ENCODE results near the gene TMPRSS11A. TPM values are rescaled to one million over a fixed set of nuclear protein-coding genes. Genes with fewer than 3 reads are reported as not detected.

The TMPRSS11A gene
- polyA plus RNA-seq, 1 donor (not counting 4 experiments of a cell fraction or from before 2014, with no cell fraction given): 0.03 TPM

GRCh38 chr4:67954890-67955289 lies 8.4 kb downstream of the TMPRSS11A start:
- DNase-seq (ENCODE audit: low read depth, low spot score) (no peak), FAIRE-seq (no peak)
- Histone ChIP-seq H3K4me3 (ENCODE audit: control insufficient read depth in 2 of 3, extremely low read depth in 1 of 3, insufficient read depth in 2 of 3, low read depth in 1 of 3, low read length in 3 of 3) (no peak overlapping the region), H3K79me2 (ENCODE audit: control insufficient read depth, insufficient read depth, low read length) (no peaks in the 10 kb centered on the region), H3K36me3 (ENCODE audit: control insufficient read depth in 2 of 2, extremely low read depth in 1 of 2, insufficient read depth in 2 of 2, low read length in 2 of 2) (no peaks in the 10 kb centered on the region), H3K9me3 (ENCODE audit: control insufficient read depth, low read depth, low read length) (no peaks in the 10 kb centered on the region), H3K9ac (ENCODE audit: control insufficient read depth, extremely low read depth, insufficient read depth, low read length) (no peak overlapping the region), H3K27ac (ENCODE audit: control insufficient read depth, insufficient read depth, low read length) (no peak overlapping the region), H3K4me2 (ENCODE audit: control insufficient read depth, extremely low read depth, insufficient read depth, low read depth, low read length) (no peak overlapping the region), H3K4me1 (ENCODE audit: control insufficient read depth, extremely low read depth, insufficient read depth, low read length) (no peaks in the 10 kb centered on the region), H3K9me1 (ENCODE audit: control insufficient read depth, extremely low read depth, insufficient read depth, low read length) (no peaks in the 10 kb centered on the region), H4K20me1 (ENCODE audit: control insufficient read depth, extremely low read depth, insufficient read depth, low read length) (no peaks in the 10 kb centered on the region), H3K27me3 (ENCODE audit: control insufficient read depth, extremely low read depth, insufficient read depth, low read length) (no peaks in the 10 kb centered on the region), H2AFZ (ENCODE audit: control insufficient read depth, low read length) (no peak overlapping the region)
- no peak for TF ChIP-seq EZH2 (IDR thresholded peaks at IDR 0.05; ENCODE audit: low read length)
- TF ChIP-seq CTCF (optimal IDR thresholded peaks at IDR 0.05 in 1 of 3, IDR thresholded peaks at IDR 0.05 in 1 of 3, conservative IDR thresholded peaks at IDR 0.05 in 1 of 3; ENCODE audit: extremely low read depth in 1 of 3, insufficient read depth in 2 of 3, low read length in 3 of 3): no peak
- dilution Hi-C loops (cut with MboI; ENCODE audit: extremely low pct_ligation_motif_present, low sequenced_read_pairs): no loop called here

- Histone ChIP-seq H3K27me3 (ENCODE audit: control insufficient read depth, extremely low read depth, insufficient read depth, low read length) (no peaks in the 10 kb centered on the region), H3K79me2 (ENCODE audit: control insufficient read depth, insufficient read depth, low read length) (no peaks in the 10 kb centered on the region), H3K9ac (ENCODE audit: control insufficient read depth, extremely low read depth, insufficient read depth, low read length) (no peak overlapping the region), H3K4me3 (ENCODE audit: control insufficient read depth in 2 of 3, extremely low read depth in 1 of 3, insufficient read depth in 2 of 3, low read depth in 1 of 3, low read length in 3 of 3) (no peak overlapping the region), H3K9me1 (ENCODE audit: control insufficient read depth, extremely low read depth, insufficient read depth, low read length) (no peaks in the 10 kb centered on the region), H3K4me2 (ENCODE audit: control insufficient read depth, extremely low read depth, insufficient read depth, low read depth, low read length) (no peak overlapping the region), H2AFZ (ENCODE audit: control insufficient read depth, low read length) (no peak overlapping the region), H3K36me3 (ENCODE audit: control insufficient read depth in 2 of 2, extremely low read depth in 1 of 2, insufficient read depth in 2 of 2, low read length in 2 of 2) (no peaks in the 10 kb centered on the region), H3K4me1 (ENCODE audit: control insufficient read depth, extremely low read depth, insufficient read depth, low read length) (peaks cover 2% of the 10 kb centered on the region), H3K9me3 (ENCODE audit: control insufficient read depth, low read depth, low read length) (no peaks in the 10 kb centered on the region), H3K27ac (ENCODE audit: control insufficient read depth, insufficient read depth, low read length) (no peak overlapping the region), H4K20me1 (ENCODE audit: control insufficient read depth, extremely low read depth, insufficient read depth, low read length) (no peaks in the 10 kb centered on the region)
- no peak for FAIRE-seq
- no peak for TF ChIP-seq EZH2 (IDR thresholded peaks at IDR 0.05; ENCODE audit: low read length)
- no peak for TF ChIP-seq CTCF (optimal IDR thresholded peaks at IDR 0.05 in 1 of 3, IDR thresholded peaks at IDR 0.05 in 1 of 3, conservative IDR thresholded peaks at IDR 0.05 in 1 of 3; ENCODE audit: extremely low read depth in 1 of 3, insufficient read depth in 2 of 3, low read length in 3 of 3)
- dilution Hi-C loops (cut with MboI; ENCODE audit: extremely low pct_ligation_motif_present, low sequenced_read_pairs): no loop called here
- no peak for DNase-seq (ENCODE audit: low read depth, low spot score)
Observed at GRCh38 chr4:67941074-67941473, 22.2 kb downstream of the TMPRSS11A start.

Data from keratinocyte (primary cell).